NCI-H2029 (cell line): ENCODE data around the gene PRKCZ.

Experiments
- DNase-seq: peaks from one replicate; lab custom pipeline; 2025; lab: John Stamatoyannopoulos, UW

Gene PRKCZ

DNA sequence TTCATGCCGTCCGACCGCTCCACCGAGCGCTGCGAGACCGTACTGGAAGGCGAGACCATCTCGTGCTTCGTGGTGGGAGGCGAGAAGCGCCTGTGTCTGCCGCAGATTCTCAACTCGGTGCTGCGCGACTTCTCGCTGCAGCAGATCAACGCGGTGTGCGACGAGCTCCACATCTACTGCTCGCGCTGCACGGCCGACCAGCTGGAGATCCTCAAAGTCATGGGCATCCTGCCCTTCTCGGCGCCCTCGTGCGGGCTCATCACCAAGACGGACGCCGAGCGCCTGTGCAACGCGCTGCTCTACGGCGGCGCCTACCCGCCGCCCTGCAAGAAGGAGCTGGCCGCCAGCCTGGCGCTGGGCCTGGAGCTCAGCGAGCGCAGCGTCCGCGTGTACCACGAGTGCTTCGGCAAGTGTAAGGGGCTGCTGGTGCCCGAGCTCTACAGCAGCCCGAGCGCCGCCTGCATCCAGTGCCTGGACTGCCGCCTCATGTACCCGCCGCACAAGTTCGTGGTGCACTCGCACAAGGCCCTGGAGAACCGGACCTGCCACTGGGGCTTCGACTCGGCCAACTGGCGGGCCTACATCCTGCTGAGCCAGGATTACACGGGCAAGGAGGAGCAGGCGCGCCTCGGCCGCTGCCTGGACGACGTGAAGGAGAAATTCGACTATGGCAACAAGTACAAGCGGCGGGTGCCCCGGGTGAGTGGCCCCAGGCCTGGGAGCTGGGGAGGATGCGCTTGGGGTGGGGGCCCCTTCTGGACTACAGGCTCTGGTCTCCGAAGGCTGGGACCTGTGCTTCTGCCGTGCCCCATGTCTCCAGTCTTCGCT is 179.0 kb downstream of the PRKCZ start:
- DNase-seq, result no peak

DNA sequence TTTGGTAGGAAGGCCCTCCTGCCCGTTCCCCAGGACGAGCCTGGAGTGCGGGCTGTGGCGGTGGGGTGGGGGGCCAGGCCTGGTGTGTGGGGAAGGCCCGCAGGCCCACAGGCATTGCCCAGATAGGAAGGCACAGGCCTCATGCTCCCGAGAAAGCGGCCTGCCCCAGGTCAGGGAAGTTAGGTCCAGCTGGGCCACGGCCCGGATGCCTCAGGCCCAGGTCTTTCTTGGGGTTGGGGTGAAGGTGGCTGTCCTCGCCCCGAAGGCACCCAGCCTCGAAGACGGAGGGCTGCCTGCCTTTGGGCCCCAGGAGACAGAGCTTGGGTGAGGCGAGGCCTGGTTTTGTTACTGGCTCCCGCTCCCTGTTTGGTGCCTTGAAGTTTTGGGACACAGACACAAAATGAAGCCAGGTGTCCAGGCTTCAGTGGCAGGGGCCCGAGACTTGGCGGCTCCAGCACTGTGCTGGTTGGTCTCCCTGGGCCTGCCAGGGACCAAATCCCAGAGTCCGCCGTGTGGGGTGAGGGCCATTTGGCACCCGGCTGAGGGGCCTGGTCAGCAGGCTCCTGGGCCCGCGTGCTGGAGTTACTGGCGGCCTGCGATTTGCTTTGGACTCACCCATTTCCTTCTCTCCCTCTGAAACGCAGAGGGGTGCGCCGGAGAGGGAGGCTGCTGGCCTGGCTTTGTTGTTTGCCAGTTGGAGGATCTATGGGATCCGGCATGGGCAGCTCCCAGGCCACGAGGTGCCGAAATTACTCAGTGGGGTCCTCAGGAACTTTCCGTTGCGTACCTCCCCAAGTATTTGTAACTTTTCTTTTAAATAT is 179.9 kb downstream of the PRKCZ start:
- no peak for DNase-seq

DNA sequence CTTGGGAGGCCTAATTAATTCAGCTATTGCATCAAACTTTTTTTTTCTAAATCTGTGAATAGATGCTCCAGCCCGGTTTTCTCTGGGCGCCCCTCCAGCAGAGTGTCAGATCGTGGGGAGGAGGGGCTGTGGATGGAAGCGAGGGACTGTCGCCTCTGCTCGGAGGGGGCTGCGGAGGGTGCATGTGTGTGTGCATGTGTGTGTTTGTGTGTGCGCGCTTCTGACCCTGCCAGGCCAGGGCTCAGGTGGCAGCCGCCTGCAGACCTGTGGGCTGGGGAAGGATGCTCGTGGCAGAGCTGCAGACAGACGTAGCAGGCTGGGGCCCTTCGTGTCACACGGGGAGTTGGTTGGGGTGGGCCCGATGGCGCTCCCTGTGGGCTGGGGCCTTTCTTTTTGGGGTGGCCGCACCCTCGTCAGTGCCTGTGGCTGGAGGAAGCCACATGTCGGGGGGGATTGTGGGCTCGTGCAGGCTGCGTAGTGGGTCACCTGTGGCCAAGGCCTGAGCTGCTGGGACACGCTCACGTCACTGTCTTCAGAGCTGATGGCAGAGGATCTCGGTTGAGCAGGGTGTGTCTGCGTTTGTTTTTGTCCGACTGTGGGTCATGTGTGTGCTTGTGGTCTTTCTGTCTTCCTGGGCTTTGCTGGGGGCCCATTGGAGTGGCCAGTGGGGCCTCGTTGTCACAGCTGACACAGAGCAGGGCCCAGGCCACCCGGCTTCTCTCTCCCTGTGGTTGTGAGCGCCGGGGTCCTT is 180.7 kb downstream of the PRKCZ start:
- no peak for DNase-seq

DNA sequence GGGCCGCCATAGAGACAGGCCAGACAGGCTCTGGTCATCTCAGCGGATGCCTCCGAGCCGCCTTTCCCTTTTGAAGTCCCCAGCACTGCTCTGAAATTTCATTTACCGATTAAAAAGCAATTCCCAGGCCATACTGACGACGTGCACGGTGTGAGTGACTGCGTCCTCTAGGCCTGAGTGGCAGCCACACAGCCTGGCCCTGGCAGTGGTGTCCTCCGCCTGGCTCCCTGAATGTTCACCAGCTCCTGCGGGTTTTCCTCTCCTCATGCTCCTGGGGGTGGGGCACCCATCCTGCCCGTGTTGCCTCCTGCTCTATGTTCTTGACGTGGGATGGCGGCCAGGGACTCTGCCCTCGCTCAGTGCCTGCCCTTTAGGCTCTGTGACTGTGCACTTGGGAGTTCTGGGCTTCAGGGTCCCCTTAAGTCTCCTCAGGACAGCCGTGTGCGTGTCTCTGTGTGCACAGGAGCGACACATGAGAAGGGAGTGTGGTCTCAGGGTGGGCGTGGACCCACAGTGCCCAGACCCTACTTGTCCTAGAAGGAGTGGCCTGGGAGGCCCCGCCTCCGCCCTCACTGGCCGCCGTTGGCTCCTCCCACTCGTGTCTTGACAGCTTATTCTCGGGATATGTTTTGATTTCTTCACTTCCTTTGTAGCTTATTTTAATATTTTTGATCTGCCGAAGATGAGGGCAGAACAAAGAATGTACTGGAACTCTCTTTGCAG is 181.5 kb downstream of the PRKCZ start:
- no peak for DNase-seq

DNA sequence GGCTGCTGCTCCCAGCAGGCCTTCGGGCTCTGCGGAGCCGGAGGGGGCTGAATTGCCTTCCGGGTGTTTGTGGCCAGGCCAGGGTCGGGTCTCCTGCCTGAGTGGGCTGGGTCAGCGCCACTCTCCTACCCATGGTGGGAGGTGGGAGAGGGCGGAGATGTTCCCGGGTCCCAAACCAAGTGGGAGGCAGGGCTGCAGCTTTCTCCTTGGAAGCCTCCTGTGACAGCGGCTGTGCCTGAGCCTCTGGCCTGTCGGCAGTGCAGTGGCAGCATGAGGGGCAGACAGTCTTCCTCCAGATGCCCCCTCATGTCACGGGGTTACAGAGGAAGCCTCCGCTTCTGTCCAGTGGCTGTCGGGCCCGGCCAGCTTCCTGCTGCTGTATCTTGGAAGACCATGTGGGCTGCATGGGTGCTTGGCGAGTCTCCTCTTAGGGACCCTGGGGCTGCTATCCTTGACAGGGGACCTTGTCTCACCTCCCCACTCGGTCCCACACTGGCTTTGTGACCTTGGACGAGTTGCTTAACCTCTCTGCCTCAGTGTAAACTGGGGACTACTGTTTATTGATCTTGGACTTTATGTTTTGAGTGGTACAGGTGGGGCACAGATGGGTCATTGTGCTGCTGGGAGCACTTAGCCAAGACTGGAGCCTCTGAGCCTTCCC is 182.2 kb downstream of the PRKCZ start:
- no peak for DNase-seq

DNA sequence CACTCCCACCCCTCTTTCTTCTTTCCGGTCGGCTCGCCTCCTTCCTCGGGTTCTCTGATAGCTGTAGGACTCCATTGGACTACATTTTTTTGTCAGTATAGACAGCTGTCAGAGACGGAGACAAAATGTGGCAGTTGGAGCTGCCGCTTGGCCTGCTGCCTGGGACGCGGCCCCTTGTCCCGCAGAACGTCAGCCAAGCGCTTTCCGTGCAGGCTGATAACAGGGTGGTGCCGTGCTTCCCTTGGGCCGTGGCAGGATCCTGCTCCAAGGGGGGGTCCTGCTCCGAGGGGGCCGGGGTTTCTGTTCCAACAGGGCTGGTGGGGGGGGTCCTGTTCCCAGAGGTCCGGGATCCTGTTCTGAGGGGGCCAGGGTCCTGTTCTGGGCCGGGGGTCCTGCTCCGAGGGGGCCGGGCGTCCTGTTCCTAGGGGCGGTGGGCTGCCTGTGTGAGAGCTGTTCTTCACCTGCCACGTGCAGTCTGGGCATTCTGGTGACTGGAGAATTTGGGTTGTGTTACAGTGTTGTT is 182.8 kb downstream of the PRKCZ start:
- DNase-seq, result no peak

GRCh38 chr1:2233468-2233867 is 183.3 kb downstream of the PRKCZ start:
- no peak for DNase-seq

DNA sequence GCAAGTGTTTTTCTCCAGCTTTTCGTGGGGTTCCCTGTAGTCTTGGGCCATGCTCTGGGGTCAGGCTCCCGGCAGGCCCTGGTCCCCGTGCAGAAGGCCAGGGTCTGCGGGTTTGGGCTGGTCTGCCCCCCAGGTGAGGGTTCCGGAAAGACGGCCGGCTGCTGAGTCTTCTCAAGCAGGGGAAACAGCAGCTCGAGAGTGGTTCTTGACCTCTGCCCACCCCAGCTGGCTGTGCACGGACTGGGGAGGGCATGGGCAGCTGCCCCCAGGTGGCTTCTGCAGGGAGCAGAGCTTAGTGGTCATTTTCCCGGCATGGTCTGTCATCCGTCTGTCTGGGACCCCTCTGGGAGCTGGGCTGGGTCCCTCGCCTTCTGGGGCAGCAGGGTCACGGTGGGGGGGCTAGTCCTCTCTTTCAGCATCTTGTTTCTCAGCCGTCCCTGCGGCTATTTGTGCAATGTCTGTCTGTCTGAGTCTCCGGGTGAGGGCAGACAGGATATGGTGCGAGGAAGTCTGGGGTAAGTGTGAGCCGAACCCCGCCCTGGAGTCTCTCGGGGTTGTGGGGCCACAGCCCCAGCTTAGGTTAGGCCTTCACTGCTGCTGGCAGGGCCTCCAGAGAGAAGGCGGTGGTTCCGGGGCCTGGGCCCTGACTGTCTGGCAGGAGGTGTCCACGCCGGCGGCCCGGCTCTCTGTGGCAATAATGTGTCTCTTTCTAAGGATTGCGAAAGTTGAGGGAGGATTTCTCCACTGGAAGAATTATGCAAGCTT is 184.0 kb downstream of the PRKCZ start:
- DNase-seq, result no peak

DNA sequence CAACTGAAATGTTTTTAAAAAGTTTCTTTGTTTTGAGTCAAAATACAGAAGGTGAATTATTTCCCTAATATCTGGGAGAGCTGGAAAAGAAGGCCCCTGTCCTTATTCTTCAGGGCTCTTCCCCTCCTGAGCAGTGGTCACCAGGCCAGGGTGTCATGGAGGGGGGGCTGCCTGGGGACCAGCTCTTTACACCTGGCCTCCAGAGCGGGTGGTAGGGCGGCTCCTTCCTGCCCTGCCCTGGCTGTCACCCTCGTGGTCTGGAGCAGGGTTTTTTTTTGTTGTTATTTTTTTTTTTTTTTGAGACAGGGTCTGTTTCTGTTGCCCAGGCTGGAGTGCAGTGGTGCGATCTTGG is 184.5 kb downstream of the PRKCZ start:
- no peak for DNase-seq
